ENCODE measurements around the gene DPT.

DNA sequence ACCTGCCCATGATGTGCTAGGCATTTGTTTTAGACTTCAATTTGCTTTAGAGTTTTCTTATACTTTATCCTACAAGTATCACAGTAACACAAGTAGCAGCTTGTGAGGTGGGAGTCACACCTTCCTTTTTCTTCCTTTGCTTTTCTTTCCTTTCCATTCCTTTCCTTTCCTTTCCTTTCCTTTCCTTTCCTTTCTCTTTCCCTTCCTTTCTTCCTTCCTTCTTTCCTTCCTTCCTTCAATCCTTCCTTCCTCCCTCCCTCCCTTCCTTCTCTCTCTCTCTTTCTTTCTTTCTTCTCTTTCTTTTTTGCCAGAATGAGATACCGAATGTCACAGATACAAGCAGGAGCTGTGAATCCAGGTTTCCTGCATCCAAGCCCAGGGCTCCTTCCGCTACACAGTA is 3.9 kb downstream of the DPT start:
- TF ChIP-seq RAD21 (IDR thresholded peaks at IDR 0.05; ENCODE audit: low read length) (no peak), POLR2A (IDR thresholded peaks at IDR 0.05; ENCODE audit: low read depth, low read length) (no peak), CTCF (conservative IDR thresholded peaks at IDR 0.05; ENCODE audit: low read depth, low read length) (no peak), MXI1 (IDR thresholded peaks at IDR 0.05; ENCODE audit: borderline replicate concordance, low read depth, low read length) (no peak), CEBPB (IDR thresholded peaks at IDR 0.05; ENCODE audit: low read depth, low read length) (no peak), SMC3 (IDR thresholded peaks at IDR 0.05; ENCODE audit: low read depth, low read length) (no peak), USF2 (IDR thresholded peaks at IDR 0.05; ENCODE audit: low read depth, low read length) (no peak)
